Right lobe of liver (tissue), 6 donors: ENCODE data around the gene HSPH1. TPM values are rescaled to one million over a fixed set of nuclear protein-coding genes. Genes with fewer than 3 reads are reported as not detected.
"Not testable (repeated sequence)": the region's sequence is repeated elsewhere in the genome, so short reads cannot be mapped to it uniquely, and the experiment has no call there.

ENCODE experiments used
- ATAC-seq, 4 donors: fragments of 200-7000 bp; cut with Tn5 transposase; one replicate each; pipeline ENCODE4 v1.9.1; 2020; ENCODE audit warnings: mild to moderate bottlenecking in 4 of 4, moderate library complexity in 4 of 4
- DNase-seq, 3 donors: peaks; one replicate each; pipeline ENCODE4 v3.0.0-alpha.2; 2020
- H3K27ac ChIP-seq, 3 donors: fragments of 200-600 bp; one replicate each; pipeline ENCODE4 v1.8.0; 2022
- H3K27me3 ChIP-seq, 2 donors: fragments of 200-600 bp; one replicate each; pipeline ENCODE4 v1.8.0; 2022
- H3K36me3 ChIP-seq, 4 donors: fragments of 200-600 bp; sonication (generic) in 1 of 4; one replicate each; pipeline versions ENCODE4 v1.5.1 to v1.8.0; 2017 to 2022; ENCODE audit warnings: control low read depth in 1 of 4
- H3K4me1 ChIP-seq, 4 donors: fragments of 200-600 bp; sonication (generic) in 1 of 4; one replicate each; pipeline versions ENCODE4 v1.5.1 to v1.8.0; 2017 to 2022; ENCODE audit warnings: control low read depth in 1 of 4
- H3K4me3 ChIP-seq, 3 donors: fragments of 200-600 bp; one replicate each; pipeline ENCODE4 v1.8.0; 2022
- H3K9me3 ChIP-seq, 4 donors: fragments of 200-600 bp; sonication (generic) in 1 of 4; one replicate each; pipeline versions ENCODE4 v1.5.1 to v1.8.0; 2017 to 2022; ENCODE audit warnings: control low read depth in 1 of 4
- POLR2A ChIP-seq: fragments of 450-650 bp; IDR thresholded peaks from one replicate; pipeline ENCODE4 v1.6.1; 2017; ENCODE audit warnings: antibody characterized with exemption, mild to moderate bottlenecking
- WGBS: methylation state at CpG from one replicate; pipeline ENCODE4 v1.1.6; 2018; ENCODE audit warnings: low coverage, low lambda C conversion rate; ENCODE audit not compliant: insufficient coverage; ENCODE audit errors: missing lambda C conversion rate; 5-methylcytosine and 5-hydroxymethylcytosine counted together
- intact Hi-C, 2 donors: fragments of 100-400 bp; cut with DNase I; formaldehyde crosslinking; loops; one replicate each; pipeline versions ENCODE4 v1.11.2 to v1.14.1; 2022
- total RNA-seq, 6 experiments: library from RNA; depleted of rRNA in 2 of 6; stranded (reverse); fragments of >200 nt in 2 of 6; fragmentation: NEBNext Ultra II Directional in 3 of 6; extraction: Animal tissue kit (Norgen Biotek cat#: 25700) in 3 of 6; gene quantifications; one replicate each; pipeline versions ENCODE4 v1.1.0 to v1.2.4, GENCODE V29; 2016 to 2023
- TF ChIP-seq, protein P1 (sequence below), 4 donors: fragments of 200-600 bp in 3 of 4; fragments of 450-650 bp in 1 of 4; IDR thresholded peaks; one replicate each; pipeline versions ENCODE4 v1.5.1 to v1.8.0; 2016 to 2022; ENCODE audit warnings: antibody characterized with exemption in 4 of 4, mild to moderate bottlenecking in 2 of 4
- donor health status: DM: no; HTN: yes; CAD: no.
- donor health status: DM: no; HTN: no; CAD: no.
- donor health status: DM: no; HTN: no; CAD: no.
- donor health status: DM: no; HTN: yes; CAD: no.
- donor health status: DM: no; HTN: yes; CAD: no.

Gene HSPH1
- total RNA-seq, 6 experiments from 2014 or later: 19.6 to 60.8 (median 31.0) TPM

DNA sequence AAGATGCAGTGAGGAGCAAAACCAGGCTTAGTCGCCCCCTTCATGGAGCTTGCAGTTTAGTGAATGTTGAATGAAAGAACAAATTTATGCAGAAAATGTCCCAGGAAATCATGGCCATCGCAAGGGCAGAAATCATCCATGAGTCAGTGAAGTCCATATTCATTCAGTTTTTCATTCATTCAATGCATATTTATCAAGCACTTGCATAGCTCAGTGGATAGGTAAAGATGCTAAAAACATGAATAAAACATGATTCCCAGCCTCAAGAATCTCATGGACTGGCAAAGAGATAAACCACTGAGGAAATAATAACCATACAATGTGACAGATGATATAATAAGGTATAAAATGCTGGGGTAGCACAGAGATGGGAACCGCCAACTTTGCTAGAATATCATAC lies 58.8 kb downstream of the HSPH1 start:
- Histone ChIP-seq H3K9me3 (no peaks in the 10 kb centered on the region), H3K36me3 (no peaks in the 10 kb centered on the region), H3K4me1 (no peaks in the 10 kb centered on the region), H3K27me3 (no peaks in the 10 kb centered on the region), H3K27ac (no peak overlapping the region), H3K4me3 (no peak overlapping the region)
- DNase-seq: no peak
- ATAC-seq: no peak
- TF ChIP-seq POLR2A: no peak
- WGBS: 79% methylated on average over 3 of the region's 3 CpGs
- intact Hi-C loops: no loop called here

GRCh38 chr13:31101472-31102170 lies 60.1 kb downstream of the HSPH1 start:
- 21% methylated on average over 4 of the region's 7 CpGs for WGBS
- Histone ChIP-seq H3K9me3 (no peaks in the 10 kb centered on the region), H3K27me3 (no peaks in the 10 kb centered on the region), H3K4me1 (no peaks in the 10 kb centered on the region), H3K36me3 (no peaks in the 10 kb centered on the region), H3K4me3 (no peak overlapping the region), H3K27ac (no peak overlapping the region)
- no peak for TF ChIP-seq POLR2A
- TF ChIP-seq, protein P1, sequence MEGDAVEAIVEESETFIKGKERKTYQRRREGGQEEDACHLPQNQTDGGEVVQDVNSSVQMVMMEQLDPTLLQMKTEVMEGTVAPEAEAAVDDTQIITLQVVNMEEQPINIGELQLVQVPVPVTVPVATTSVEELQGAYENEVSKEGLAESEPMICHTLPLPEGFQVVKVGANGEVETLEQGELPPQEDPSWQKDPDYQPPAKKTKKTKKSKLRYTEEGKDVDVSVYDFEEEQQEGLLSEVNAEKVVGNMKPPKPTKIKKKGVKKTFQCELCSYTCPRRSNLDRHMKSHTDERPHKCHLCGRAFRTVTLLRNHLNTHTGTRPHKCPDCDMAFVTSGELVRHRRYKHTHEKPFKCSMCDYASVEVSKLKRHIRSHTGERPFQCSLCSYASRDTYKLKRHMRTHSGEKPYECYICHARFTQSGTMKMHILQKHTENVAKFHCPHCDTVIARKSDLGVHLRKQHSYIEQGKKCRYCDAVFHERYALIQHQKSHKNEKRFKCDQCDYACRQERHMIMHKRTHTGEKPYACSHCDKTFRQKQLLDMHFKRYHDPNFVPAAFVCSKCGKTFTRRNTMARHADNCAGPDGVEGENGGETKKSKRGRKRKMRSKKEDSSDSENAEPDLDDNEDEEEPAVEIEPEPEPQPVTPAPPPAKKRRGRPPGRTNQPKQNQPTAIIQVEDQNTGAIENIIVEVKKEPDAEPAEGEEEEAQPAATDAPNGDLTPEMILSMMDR (IDR thresholded peaks at IDR 0.05): no peak
- intact Hi-C loops: no loop called here
- DNase-seq (no peak), ATAC-seq (no peak)

DNA sequence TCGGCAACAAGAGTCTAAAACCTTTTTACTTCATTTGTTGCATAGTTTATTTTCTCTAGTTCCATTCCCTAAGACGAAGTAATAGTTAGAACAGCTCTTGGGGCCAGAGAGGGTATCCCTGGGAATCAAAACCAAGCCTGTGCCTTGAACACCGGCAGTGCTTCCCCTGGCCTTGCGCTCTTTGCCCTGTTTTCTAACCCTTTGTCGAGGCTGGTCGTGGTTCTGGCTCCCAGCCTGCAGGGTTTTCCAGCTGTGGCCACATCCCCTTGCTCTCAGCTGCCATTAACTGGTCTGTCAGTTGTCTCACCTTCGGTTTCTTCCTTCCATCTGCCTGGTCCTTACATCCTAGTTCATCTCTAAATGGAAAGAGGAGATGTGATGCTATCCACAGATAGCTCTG lies 61.0 kb downstream of the HSPH1 start:
- WGBS: 40% methylated on average over 7 of the region's 7 CpGs
- no peak for TF ChIP-seq POLR2A
- TF ChIP-seq, protein P1 (IDR thresholded peaks at IDR 0.05): no peak

GRCh38 chr13:31097911-31098434 lies 63.7 kb downstream of the HSPH1 start:
- H3K27me3 ChIP-seq, H3K27ac ChIP-seq, H3K4me3 ChIP-seq, DNase-seq, intact Hi-C loops, H3K36me3 ChIP-seq, H3K9me3 ChIP-seq, H3K4me1 ChIP-seq, ATAC-seq: not testable (repeated sequence)
- WGBS: 25% methylated on average over 3 of the region's 3 CpGs

More for the DNA sequence above, 61.0 kb downstream of the HSPH1 start:
- H3K27me3 ChIP-seq: no peaks in the 10 kb centered on the region
- ATAC-seq (no peak), DNase-seq (no peak)
- no peak overlapping the region for H3K4me3 ChIP-seq
- H3K36me3 ChIP-seq: no peaks in the 10 kb centered on the region
- H3K27ac ChIP-seq: no peak overlapping the region
- intact Hi-C loops: no loop called here
- no peaks in the 10 kb centered on the region for H3K4me1 ChIP-seq
- H3K9me3 ChIP-seq: no peaks in the 10 kb centered on the region

GRCh38 chr13:31096654-31097302 lies 64.9 kb downstream of the HSPH1 start:
- Histone ChIP-seq H3K9me3 (no peaks in the 10 kb centered on the region), H3K27ac (no peak overlapping the region), H3K4me3 (no peak overlapping the region), H3K4me1 (no peaks in the 10 kb centered on the region), H3K27me3 (no peaks in the 10 kb centered on the region), H3K36me3 (no peaks in the 10 kb centered on the region)
- TF ChIP-seq, protein P1 (IDR thresholded peaks at IDR 0.05): no peak
- no peak for TF ChIP-seq POLR2A
- DNase-seq (no peak), ATAC-seq (no peak)
- intact Hi-C loops: no loop called here
- WGBS: 41% methylated on average over 9 of the region's 10 CpGs
